ENCODE results near the gene KCNH3.
A peak's percentile ranks its signal among the peaks of the same experiment; 100 is the strongest.

Gene KCNH3

GRCh38 chr12:49567611-49568441 is 29.0 kb downstream of the KCNH3 start, which contains the start of gene MCRS1:
MCRS1 (minus strand) TSS chr12:49568142; CDS start chr12:49566731, 1,411 bp downstream.
- no peak for TF ChIP-seq EZH2 (optimal IDR thresholded peaks at IDR 0.05; ENCODE audit: low read depth, low read length)
- Histone ChIP-seq H2AFZ (ENCODE audit: low read length) (peak within 1 kb of the TSS; percentile 96), H3K9me3 (replicated peaks; ENCODE audit: insufficient read depth, low read length) (no peaks in the 10 kb centered on the region), H3F3A (ENCODE audit: insufficient read depth, low read length) (no peaks in the 10 kb centered on the region), H3K4me2 (ENCODE audit: low read depth, low read length) (peak within 1 kb of the TSS; percentile 86), H3K4me3 (ENCODE audit: low read length) (peak within 1 kb of the TSS; percentile 96), H3K27me3 (replicated peaks; ENCODE audit: insufficient read depth, low read length) (no peaks in the 10 kb centered on the region), H3K9ac (ENCODE audit: low read length) (peak within 1 kb of the TSS; percentile 86), H3K27ac (ENCODE audit: low read length) (peak within 1 kb of the TSS; percentile 59; the same call in 1 of the 2 replicates), H3K36me3 (replicated peaks; ENCODE audit: insufficient read depth, low read length) (no peaks in the 10 kb centered on the region), H4K20me1 (ENCODE audit: insufficient read depth, low read length) (no peaks in the 10 kb centered on the region), H3K4me1 (ENCODE audit: low read length) (peaks cover 4% of the 10 kb centered on the region; the same call in 1 of the 2 replicates), H3K79me2 (ENCODE audit: low read length) (peaks cover 47% of the 10 kb centered on the region), H3K9me2 (replicated peaks; ENCODE audit: insufficient read depth, low read length) (no peaks in the 10 kb centered on the region)
- peak; percentile 97 for DNase-seq

DNA sequence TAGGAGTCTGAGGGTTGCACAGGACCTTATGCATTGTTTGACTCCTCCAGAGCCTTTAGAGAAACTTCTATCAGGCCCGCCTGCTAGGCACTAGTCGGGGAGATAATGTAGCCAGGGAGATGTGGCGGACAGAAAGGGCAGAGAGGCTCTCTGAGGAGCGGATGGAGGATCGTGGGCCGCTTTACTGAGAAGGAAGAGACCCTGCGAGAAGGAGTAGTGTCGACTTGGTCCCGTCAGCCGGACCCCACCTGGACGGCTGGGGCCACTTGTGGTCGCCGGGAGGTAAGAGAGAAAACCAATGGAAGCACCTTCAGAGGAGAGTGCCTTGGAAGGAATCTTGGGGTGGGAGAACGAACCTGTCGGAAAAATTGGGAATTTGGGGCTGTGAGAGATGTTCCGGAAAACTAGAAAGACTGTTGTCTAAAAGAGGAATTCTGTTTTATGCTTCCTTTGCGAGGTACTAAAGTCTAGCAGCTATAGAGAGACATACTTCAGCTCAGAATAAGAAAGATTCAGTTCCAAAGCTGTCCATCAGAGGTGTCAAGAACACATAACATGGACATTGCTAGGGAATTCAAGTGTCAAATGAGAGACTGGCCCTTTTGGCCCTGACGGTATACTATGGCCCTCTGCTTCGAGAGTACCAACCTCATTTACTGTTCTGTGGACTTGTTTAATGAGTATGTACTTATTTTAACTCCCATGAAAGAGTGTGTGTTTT is 29.8 kb downstream of the KCNH3 start:
- H4K20me1 ChIP-seq (ENCODE audit: insufficient read depth, low read length): no peaks in the 10 kb centered on the region
- TF ChIP-seq, protein P1, sequence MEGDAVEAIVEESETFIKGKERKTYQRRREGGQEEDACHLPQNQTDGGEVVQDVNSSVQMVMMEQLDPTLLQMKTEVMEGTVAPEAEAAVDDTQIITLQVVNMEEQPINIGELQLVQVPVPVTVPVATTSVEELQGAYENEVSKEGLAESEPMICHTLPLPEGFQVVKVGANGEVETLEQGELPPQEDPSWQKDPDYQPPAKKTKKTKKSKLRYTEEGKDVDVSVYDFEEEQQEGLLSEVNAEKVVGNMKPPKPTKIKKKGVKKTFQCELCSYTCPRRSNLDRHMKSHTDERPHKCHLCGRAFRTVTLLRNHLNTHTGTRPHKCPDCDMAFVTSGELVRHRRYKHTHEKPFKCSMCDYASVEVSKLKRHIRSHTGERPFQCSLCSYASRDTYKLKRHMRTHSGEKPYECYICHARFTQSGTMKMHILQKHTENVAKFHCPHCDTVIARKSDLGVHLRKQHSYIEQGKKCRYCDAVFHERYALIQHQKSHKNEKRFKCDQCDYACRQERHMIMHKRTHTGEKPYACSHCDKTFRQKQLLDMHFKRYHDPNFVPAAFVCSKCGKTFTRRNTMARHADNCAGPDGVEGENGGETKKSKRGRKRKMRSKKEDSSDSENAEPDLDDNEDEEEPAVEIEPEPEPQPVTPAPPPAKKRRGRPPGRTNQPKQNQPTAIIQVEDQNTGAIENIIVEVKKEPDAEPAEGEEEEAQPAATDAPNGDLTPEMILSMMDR (IDR thresholded peaks at IDR 0.05; ENCODE audit: low read length): no peak
- peaks cover 4% of the 10 kb centered on the region; the same call in 1 of the 2 replicates for H3K4me1 ChIP-seq (ENCODE audit: low read length)
- no peaks in the 10 kb centered on the region for H3K36me3 ChIP-seq (replicated peaks; ENCODE audit: insufficient read depth, low read length)
- peak; percentile 51 for DNase-seq
- H3K4me2 ChIP-seq (ENCODE audit: low read depth, low read length): peak overlapping the region; percentile 86
- H2AFZ ChIP-seq (ENCODE audit: low read length): peak overlapping the region; percentile 96
- peak overlapping the region; percentile 86 for H3K9ac ChIP-seq (ENCODE audit: low read length)
- peaks cover 47% of the 10 kb centered on the region for H3K79me2 ChIP-seq (ENCODE audit: low read length)
- no peaks in the 10 kb centered on the region for H3K9me2 ChIP-seq (replicated peaks; ENCODE audit: insufficient read depth, low read length)
- H3K4me3 ChIP-seq (ENCODE audit: low read length): peak overlapping the region; percentile 96
- H3K27ac ChIP-seq (ENCODE audit: low read length): no peak overlapping the region; the same call in 1 of the 2 replicates
- H3K27me3 ChIP-seq (replicated peaks; ENCODE audit: insufficient read depth, low read length): no peaks in the 10 kb centered on the region
- H3K9me3 ChIP-seq (replicated peaks; ENCODE audit: insufficient read depth, low read length): no peaks in the 10 kb centered on the region
- no peaks in the 10 kb centered on the region for H3F3A ChIP-seq (ENCODE audit: insufficient read depth, low read length)

GRCh38 chr12:49577589-49578315 is 38.9 kb downstream of the KCNH3 start:
- no peaks in the 10 kb centered on the region for H4K20me1 ChIP-seq (ENCODE audit: insufficient read depth, low read length)
- peaks cover 6% of the 10 kb centered on the region; the same call in 1 of the 2 replicates for H3F3A ChIP-seq (ENCODE audit: insufficient read depth, low read length)
- no peak overlapping the region for H2AFZ ChIP-seq (ENCODE audit: low read length)
- no peaks in the 10 kb centered on the region for H3K36me3 ChIP-seq (replicated peaks; ENCODE audit: insufficient read depth, low read length)
- no peaks in the 10 kb centered on the region for H3K9me2 ChIP-seq (replicated peaks; ENCODE audit: insufficient read depth, low read length)
- no peak overlapping the region for H3K4me3 ChIP-seq (ENCODE audit: low read length)
- H3K9ac ChIP-seq (ENCODE audit: low read length): no peak overlapping the region
- H3K4me1 ChIP-seq (ENCODE audit: low read length): peaks cover 15% of the 10 kb centered on the region
- no peaks in the 10 kb centered on the region for H3K27me3 ChIP-seq (replicated peaks; ENCODE audit: insufficient read depth, low read length)
- no peaks in the 10 kb centered on the region for H3K9me3 ChIP-seq (replicated peaks; ENCODE audit: insufficient read depth, low read length)
- TF ChIP-seq, protein P1 (IDR thresholded peaks at IDR 0.05; ENCODE audit: low read length): no peak
- TF ChIP-seq EZH2 (optimal IDR thresholded peaks at IDR 0.05; ENCODE audit: low read depth, low read length): no peak
- no peak for TF ChIP-seq EZH2phosphoT487 (IDR thresholded peaks at IDR 0.05; ENCODE audit: low read length)
- no peaks in the 10 kb centered on the region for H3K79me2 ChIP-seq (ENCODE audit: low read length)
- DNase-seq: no peak
- H3K27ac ChIP-seq (ENCODE audit: low read length): no peak overlapping the region
- no peak overlapping the region for H3K4me2 ChIP-seq (ENCODE audit: low read depth, low read length)
